ENCODE measurements around the gene ST6GAL2. TPM values are rescaled to one million over a fixed set of nuclear protein-coding genes. Genes with fewer than 3 reads are reported as not detected.
A peak's percentile ranks its signal among the peaks of the same experiment; 100 is the strongest.

The ST6GAL2 gene
- total RNA-seq, 1 experiment from 2014 or later: 11.0 TPM

DNA sequence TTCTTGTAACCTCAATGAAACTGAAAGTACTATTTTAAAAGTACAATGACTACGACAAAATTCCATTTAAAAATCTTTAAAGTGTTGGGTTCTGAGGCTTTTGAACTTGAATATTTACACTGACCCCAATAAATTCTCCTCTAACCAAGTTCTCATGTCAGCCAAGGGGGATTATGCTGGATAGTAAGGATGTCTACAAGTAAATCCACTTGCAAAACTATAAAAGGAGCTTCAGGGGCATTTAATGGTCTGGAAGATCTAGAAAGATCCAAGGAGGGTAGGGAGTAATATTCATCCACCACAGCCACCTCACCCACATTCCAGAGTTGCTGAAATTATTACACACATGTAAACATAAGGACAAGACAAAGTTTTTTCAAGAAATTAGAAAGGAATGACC is 81.8 kb downstream of the ST6GAL2 start:
- peaks cover 5% of the 10 kb centered on the region; the same call in 1 of the 2 replicates for H3K27me3 Mint-ChIP-seq (ENCODE audit: low read depth)
- ChIA-PET CTCF (interaction anchor here (1.0 kb wide), 1 partner anchor 159 kb away, joined by 3 read pairs; no protein-coding TSS in a partner anchor), POLR2A (no interaction called here)
- H3K4me3 Mint-ChIP-seq: no peak overlapping the region
- ATAC-seq (no peak), DNase-seq (ENCODE audit: low spot score) (no peak)
- H3K9me3 Mint-ChIP-seq: peaks cover 3% of the 10 kb centered on the region; the same call in 1 of the 2 replicates
- no peak overlapping the region for H3K27ac Mint-ChIP-seq
- TF ChIP-seq MLX (CRISPR knock-in tag; IDR thresholded peaks at IDR 0.05) (no peak), JUN (CRISPR knock-in tag; IDR thresholded peaks at IDR 0.05) (no peak), ELF4 (CRISPR knock-in tag; IDR thresholded peaks at IDR 0.05; ENCODE audit: low read depth) (no peak), TP53 (CRISPR knock-in tag; IDR thresholded peaks at IDR 0.05) (no peak), CDX4 (CRISPR knock-in tag; IDR thresholded peaks at IDR 0.05; ENCODE audit: borderline replicate concordance) (no peak), ZNF512 (CRISPR knock-in tag; IDR thresholded peaks at IDR 0.05; ENCODE audit: borderline replicate concordance) (no peak)
- TF ChIP-seq, protein P1, sequence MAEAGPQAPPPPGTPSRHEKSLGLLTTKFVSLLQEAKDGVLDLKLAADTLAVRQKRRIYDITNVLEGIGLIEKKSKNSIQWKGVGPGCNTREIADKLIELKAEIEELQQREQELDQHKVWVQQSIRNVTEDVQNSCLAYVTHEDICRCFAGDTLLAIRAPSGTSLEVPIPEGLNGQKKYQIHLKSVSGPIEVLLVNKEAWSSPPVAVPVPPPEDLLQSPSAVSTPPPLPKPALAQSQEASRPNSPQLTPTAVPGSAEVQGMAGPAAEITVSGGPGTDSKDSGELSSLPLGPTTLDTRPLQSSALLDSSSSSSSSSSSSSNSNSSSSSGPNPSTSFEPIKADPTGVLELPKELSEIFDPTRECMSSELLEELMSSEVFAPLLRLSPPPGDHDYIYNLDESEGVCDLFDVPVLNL (CRISPR knock-in tag; IDR thresholded peaks at IDR 0.05; ENCODE audit: borderline replicate concordance, low read depth): no peak
- TF ChIP-seq, protein P2, sequence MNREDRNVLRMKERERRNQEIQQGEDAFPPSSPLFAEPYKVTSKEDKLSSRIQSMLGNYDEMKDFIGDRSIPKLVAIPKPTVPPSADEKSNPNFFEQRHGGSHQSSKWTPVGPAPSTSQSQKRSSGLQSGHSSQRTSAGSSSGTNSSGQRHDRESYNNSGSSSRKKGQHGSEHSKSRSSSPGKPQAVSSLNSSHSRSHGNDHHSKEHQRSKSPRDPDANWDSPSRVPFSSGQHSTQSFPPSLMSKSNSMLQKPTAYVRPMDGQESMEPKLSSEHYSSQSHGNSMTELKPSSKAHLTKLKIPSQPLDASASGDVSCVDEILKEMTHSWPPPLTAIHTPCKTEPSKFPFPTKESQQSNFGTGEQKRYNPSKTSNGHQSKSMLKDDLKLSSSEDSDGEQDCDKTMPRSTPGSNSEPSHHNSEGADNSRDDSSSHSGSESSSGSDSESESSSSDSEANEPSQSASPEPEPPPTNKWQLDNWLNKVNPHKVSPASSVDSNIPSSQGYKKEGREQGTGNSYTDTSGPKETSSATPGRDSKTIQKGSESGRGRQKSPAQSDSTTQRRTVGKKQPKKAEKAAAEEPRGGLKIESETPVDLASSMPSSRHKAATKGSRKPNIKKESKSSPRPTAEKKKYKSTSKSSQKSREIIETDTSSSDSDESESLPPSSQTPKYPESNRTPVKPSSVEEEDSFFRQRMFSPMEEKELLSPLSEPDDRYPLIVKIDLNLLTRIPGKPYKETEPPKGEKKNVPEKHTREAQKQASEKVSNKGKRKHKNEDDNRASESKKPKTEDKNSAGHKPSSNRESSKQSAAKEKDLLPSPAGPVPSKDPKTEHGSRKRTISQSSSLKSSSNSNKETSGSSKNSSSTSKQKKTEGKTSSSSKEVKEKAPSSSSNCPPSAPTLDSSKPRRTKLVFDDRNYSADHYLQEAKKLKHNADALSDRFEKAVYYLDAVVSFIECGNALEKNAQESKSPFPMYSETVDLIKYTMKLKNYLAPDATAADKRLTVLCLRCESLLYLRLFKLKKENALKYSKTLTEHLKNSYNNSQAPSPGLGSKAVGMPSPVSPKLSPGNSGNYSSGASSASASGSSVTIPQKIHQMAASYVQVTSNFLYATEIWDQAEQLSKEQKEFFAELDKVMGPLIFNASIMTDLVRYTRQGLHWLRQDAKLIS (CRISPR knock-in tag; IDR thresholded peaks at IDR 0.05; ENCODE audit: borderline replicate concordance): no peak
- peaks cover 19% of the 10 kb centered on the region for H3K4me1 Mint-ChIP-seq
- peaks cover 5% of the 10 kb centered on the region for H3K36me3 Mint-ChIP-seq

- DNase-seq (ENCODE audit: low spot score): peak; percentile 40
Observed at GRCh38 chr2:106800976-106801655, 84.9 kb downstream of the ST6GAL2 start.

DNA sequence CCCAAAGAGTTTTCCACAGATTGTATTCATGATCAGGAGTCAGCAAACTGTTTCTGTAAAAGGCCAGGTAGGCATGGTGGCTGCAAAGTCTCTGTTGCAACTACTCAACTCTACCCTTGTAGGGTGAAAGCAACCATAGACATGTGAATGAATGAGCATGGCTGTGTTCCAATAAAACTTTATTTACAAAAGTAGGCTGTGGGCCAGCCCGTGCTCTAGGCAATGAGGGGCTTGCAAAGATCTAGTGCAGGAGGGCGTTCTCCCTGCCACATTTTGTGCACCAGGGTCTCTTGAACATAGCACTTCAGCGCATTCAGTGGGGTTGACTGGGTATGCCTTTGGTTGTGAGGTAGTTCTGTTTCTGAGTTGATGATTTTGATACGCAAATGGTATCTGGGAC is 85.8 kb downstream of the ST6GAL2 start:
- Mint-ChIP-seq H3K36me3 (peaks cover 5% of the 10 kb centered on the region), H3K4me1 (peaks cover 19% of the 10 kb centered on the region), H3K4me3 (no peak overlapping the region), H3K27ac (no peak overlapping the region), H3K9me3 (peaks cover 3% of the 10 kb centered on the region; the same call in 1 of the 2 replicates), H3K27me3 (ENCODE audit: low read depth) (peaks cover 5% of the 10 kb centered on the region; the same call in 1 of the 2 replicates)
- no peak for ATAC-seq
- POLR2A ChIA-PET: no interaction called here
- no peak for DNase-seq (ENCODE audit: low spot score)
- CTCF ChIA-PET: no interaction called here
- no peak for TF ChIP-seq USF1 (CRISPR knock-in tag; IDR thresholded peaks at IDR 0.05)
- no peak for TF ChIP-seq ELF4 (CRISPR knock-in tag; IDR thresholded peaks at IDR 0.05; ENCODE audit: low read depth)
- TF ChIP-seq CDX4 (CRISPR knock-in tag; IDR thresholded peaks at IDR 0.05; ENCODE audit: borderline replicate concordance): no peak
- TF ChIP-seq ZNF532 (CRISPR knock-in tag; IDR thresholded peaks at IDR 0.05; ENCODE audit: borderline replicate concordance): no peak
- no peak for TF ChIP-seq JAZF1 (CRISPR knock-in tag; IDR thresholded peaks at IDR 0.05)

More at GRCh38 chr2:106800976-106801655, 84.9 kb downstream of the ST6GAL2 start:
- ChIA-PET CTCF (interaction anchor here (0.6 to 0.8 kb wide), 2 partner anchors 14 to 461 kb away, joined by 3 to 4 read pairs; no protein-coding TSS in a partner anchor), POLR2A (no interaction called here)
- no peak for TF ChIP-seq GABPB1 (CRISPR knock-in tag; IDR thresholded peaks at IDR 0.05)
- TF ChIP-seq, protein P1 (CRISPR knock-in tag; IDR thresholded peaks at IDR 0.05; ENCODE audit: borderline replicate concordance, low read depth): no peak
- Mint-ChIP-seq H3K27ac (no peak overlapping the region), H3K4me1 (peaks cover 19% of the 10 kb centered on the region), H3K4me3 (no peak overlapping the region), H3K9me3 (peaks cover 3% of the 10 kb centered on the region; the same call in 1 of the 2 replicates), H3K36me3 (peaks cover 5% of the 10 kb centered on the region), H3K27me3 (ENCODE audit: low read depth) (peaks cover 5% of the 10 kb centered on the region; the same call in 1 of the 2 replicates)
- peak; percentile 72 for ATAC-seq

All from WTC11 (cell line).